GM21515 (cell line): ENCODE data around the gene RASGEF1C.

ENCODE experiments used
- ATAC-seq: cut with Tn5 transposase; IDR thresholded peaks from one replicate; pipeline ENCODE4 v1.9.1; 2021; ENCODE audit not compliant: unreplicated experiment

RASGEF1C gene

GRCh38 chr5:180122875-180123274 lies 86.1 kb downstream of the RASGEF1C start:
- ATAC-seq, result no peak

- no peak for ATAC-seq
Measured at GRCh38 chr5:180121826-180122413, 87.1 kb downstream of the RASGEF1C start.

- ATAC-seq, result no peak
Measured at GRCh38 chr5:180120237-180121101, 88.5 kb downstream of the RASGEF1C start.

- no peak for ATAC-seq
Measured at GRCh38 chr5:180119903-180120236, 89.1 kb downstream of the RASGEF1C start.

GRCh38 chr5:180119031-180119902 lies 89.7 kb downstream of the RASGEF1C start:
- no peak for ATAC-seq

- no peak for ATAC-seq
Measured at GRCh38 chr5:180118391-180118791, 90.6 kb downstream of the RASGEF1C start.

- no peak for ATAC-seq
Measured at GRCh38 chr5:180117000-180117725, 91.8 kb downstream of the RASGEF1C start.

GRCh38 chr5:180116077-180116999 lies 92.7 kb downstream of the RASGEF1C start:
- no peak for ATAC-seq

- ATAC-seq, result no peak
Measured at GRCh38 chr5:180115326-180116076, 93.5 kb downstream of the RASGEF1C start.

- ATAC-seq, result no peak
Measured at GRCh38 chr5:180114304-180115003, 94.6 kb downstream of the RASGEF1C start.

- ATAC-seq, result no peak
Measured at GRCh38 chr5:180113660-180114303, 95.2 kb downstream of the RASGEF1C start.

- no peak for ATAC-seq
Measured at GRCh38 chr5:180112181-180112861, 96.7 kb downstream of the RASGEF1C start.

- ATAC-seq, result no peak
Measured at GRCh38 chr5:180111273-180112002, 97.6 kb downstream of the RASGEF1C start.

- ATAC-seq, result no peak
Measured at GRCh38 chr5:180109920-180110319, 99.1 kb downstream of the RASGEF1C start.

GRCh38 chr5:180107005-180107404 lies 102.0 kb downstream of the RASGEF1C start:
- no peak for ATAC-seq

- ATAC-seq, result no peak
Measured at GRCh38 chr5:180105827-180106312, 103.1 kb downstream of the RASGEF1C start.

GRCh38 chr5:180104168-180104530 lies 104.9 kb downstream of the RASGEF1C start:
- no peak for ATAC-seq
